ENCODE measurements around the gene MIER1.
A peak's percentile ranks its signal among the peaks of the same experiment; 100 is the strongest.
"Not testable (repeated sequence)": the region's sequence is repeated elsewhere in the genome, so short reads cannot be mapped to it uniquely, and the experiment has no call there.

The MIER1 gene

GRCh38 chr1:66924756-66925557, at the start of gene MIER1, which contains the start of gene DNAI4:
Gene MIER1 (plus strand): TSS chr1:66924990. CDS start chr1:66925029, 39 bp downstream.
Gene DNAI4 (minus strand): TSS chr1:66924856. CDS start chr1:66924831, 25 bp downstream.
- peak; percentile 98 for DNase-seq

GRCh38 chr1:66876664-66877063, 48.1 kb upstream of the MIER1 start:
- DNase-seq, result no peak

- no peak for DNase-seq
These were observed 35.8 kb upstream of the MIER1 start for GRCh38 chr1:66889030-66889429.

- no peak for DNase-seq
These were observed 34.2 kb upstream of the MIER1 start for GRCh38 chr1:66890621-66891020.

GRCh38 chr1:66893712-66894111, 31.1 kb upstream of the MIER1 start:
- DNase-seq, result no peak

- not testable (repeated sequence) for DNase-seq
These were observed 9.6 kb upstream of the MIER1 start for GRCh38 chr1:66915203-66915602.

- DNase-seq, result no peak
These were observed 8.5 kb upstream of the MIER1 start for GRCh38 chr1:66916320-66916719.

GRCh38 chr1:66917476-66917875, 7.3 kb upstream of the MIER1 start:
- no peak for DNase-seq

- no peak for DNase-seq
These were observed 5.7 kb upstream of the MIER1 start for GRCh38 chr1:66919063-66919462.

- no peak for DNase-seq
These were observed 5.0 kb upstream of the MIER1 start for GRCh38 chr1:66919828-66920227.

- no peak for DNase-seq
These were observed 4.2 kb upstream of the MIER1 start for GRCh38 chr1:66920543-66920942.

GRCh38 chr1:66925558-66925910, 744 bp downstream of the MIER1 start:
- no peak for DNase-seq

- DNase-seq, result no peak
These were observed 1.2 kb downstream of the MIER1 start for GRCh38 chr1:66925944-66926343.

- DNase-seq, result no peak
These were observed 2.7 kb downstream of the MIER1 start for GRCh38 chr1:66927528-66927927.

- no peak for DNase-seq
These were observed 4.4 kb downstream of the MIER1 start for GRCh38 chr1:66929146-66929688.

- no peak for DNase-seq
These were observed 4.9 kb downstream of the MIER1 start for GRCh38 chr1:66929691-66929998.

GRCh38 chr1:66929999-66930822, 5.4 kb downstream of the MIER1 start:
- peak; percentile 78 for DNase-seq

GRCh38 chr1:66930823-66931174, 6.0 kb downstream of the MIER1 start:
- no peak for DNase-seq

- no peak for DNase-seq
These were observed 6.8 kb downstream of the MIER1 start for GRCh38 chr1:66931590-66931989.

- no peak for DNase-seq
These were observed 7.5 kb downstream of the MIER1 start for GRCh38 chr1:66932291-66932690.

GRCh38 chr1:66933887-66934700, 9.3 kb downstream of the MIER1 start:
- DNase-seq, result peak; percentile 26

GRCh38 chr1:66937529-66938234, 12.9 kb downstream of the MIER1 start:
- DNase-seq, result no peak

- no peak for DNase-seq
These were observed 13.8 kb downstream of the MIER1 start for GRCh38 chr1:66938613-66939012.

Measured in kidney glomerular epithelial cell (primary cell).